ENCODE measurements around the gene LPIN1.
A peak's percentile ranks its signal among the peaks of the same experiment; 100 is the strongest.
"Not testable (repeated sequence)": the region's sequence is repeated elsewhere in the genome, so short reads cannot be mapped to it uniquely, and the experiment has no call there.

The LPIN1 gene

DNA sequence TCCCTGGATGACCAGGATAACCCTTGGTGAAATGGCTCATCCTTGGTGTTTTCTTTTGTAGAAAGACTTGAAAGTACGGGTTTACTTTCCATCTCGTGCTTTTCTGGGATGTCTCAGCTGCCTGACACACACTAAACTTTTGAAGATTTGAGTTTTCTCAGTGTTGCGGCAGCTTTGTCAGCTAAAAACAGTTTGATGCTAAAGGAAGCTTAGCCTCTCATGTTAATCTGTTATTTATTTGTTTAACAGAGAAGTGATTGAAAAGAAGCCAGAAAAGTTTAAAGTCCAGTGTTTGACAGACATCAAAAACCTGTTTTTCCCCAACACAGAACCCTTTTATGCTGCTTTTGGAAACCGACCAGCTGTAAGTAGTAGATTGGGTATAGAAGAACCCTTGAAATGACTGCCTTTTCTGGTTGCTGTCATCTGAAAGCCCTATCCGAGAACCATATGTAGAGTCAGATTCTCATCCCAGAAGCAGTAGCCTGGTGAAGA, 72.8 kb downstream of the LPIN1 start:
- no peak for FAIRE-seq
- TF ChIP-seq POLR2A (IDR thresholded peaks at IDR 0.05; ENCODE audit: low read depth, low read length): no peak
- no peak for DNase-seq (ENCODE audit: insufficient read length, low spot score)

DNA sequence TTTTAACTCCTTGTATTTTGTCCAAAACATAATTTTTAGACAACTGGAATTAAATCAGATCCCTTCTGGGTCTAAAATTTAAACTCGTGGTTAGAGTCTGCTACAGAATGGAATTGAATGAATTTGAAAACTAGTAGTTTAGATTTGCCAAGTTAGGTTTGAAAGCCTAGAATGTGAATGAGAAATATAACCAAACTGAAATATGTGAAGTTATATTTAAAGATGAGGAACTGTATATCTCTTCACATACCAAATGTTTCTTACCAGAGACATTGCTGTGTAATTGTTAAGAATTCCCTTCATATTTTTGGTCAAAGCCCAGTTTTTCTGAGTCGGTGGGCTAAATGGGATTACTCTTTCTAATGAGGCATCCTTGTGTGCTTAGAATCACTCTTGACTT, 74.2 kb downstream of the LPIN1 start:
- DNase-seq (ENCODE audit: insufficient read length, low spot score) (no peak), FAIRE-seq (no peak)
- TF ChIP-seq POLR2A (IDR thresholded peaks at IDR 0.05; ENCODE audit: low read depth, low read length): no peak

DNA sequence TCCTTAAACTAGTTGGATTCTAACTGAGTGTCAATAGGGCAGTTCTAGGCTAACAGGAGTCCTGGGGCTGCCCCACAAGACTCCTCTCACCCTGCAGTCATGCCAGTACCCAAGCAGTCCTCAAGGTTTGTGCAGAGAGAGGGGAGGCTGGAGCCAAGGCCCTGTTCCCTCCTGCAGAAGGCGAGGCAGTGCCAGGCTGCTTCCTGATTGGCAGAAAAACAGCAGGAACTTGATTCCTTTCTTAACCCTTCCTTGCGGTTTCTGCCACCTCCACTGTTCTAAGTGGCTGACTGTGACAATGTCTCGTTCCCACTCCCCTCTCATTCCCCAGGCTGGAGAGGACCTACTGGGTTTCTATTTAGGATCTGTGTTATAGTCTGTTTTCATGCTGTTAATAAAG, 75.3 kb downstream of the LPIN1 start:
- no peak for TF ChIP-seq POLR2A (IDR thresholded peaks at IDR 0.05; ENCODE audit: low read depth, low read length)
- FAIRE-seq: no peak
- DNase-seq (ENCODE audit: insufficient read length, low spot score): no peak

GRCh38 chr2:11822359-11822745, 75.9 kb downstream of the LPIN1 start:
- FAIRE-seq; DNase-seq (ENCODE audit: insufficient read length, low spot score): not testable (repeated sequence)

DNA sequence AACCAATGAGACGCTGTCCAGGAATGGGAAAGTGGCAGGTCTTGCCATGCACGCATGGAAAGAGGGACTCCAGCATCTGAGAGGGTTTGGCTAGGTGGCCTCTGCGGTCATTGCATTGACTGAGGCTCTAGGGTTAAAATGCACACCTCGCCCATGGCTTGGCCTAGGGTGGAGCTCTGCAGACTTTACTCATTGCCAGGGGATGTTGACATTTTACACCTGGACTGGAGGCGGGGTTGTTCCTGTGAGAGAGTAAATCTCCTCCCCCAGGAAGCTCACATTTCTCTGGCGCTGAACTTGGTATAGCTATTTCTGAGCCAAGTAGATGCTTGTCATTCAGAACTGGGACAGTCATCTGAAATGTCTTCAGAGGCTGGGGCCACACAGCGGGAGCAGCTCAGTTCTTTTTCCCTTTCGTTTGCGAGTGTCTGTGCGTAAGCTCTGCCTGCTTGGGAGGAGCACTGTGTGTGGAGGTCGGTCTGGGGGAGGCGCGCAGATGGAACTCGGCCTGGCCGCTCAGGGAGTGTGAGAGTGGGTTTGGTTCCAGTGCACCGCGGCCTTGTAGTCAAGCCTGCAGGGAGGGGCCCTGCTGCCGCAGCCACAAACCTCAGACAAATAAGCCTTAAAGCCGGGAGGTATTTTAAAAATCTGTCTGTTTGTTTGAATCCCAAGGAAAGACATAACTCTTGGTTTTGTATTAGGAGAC, 76.5 kb downstream of the LPIN1 start:
- no peak for TF ChIP-seq POLR2A (IDR thresholded peaks at IDR 0.05; ENCODE audit: low read depth, low read length)
- FAIRE-seq (no peak), DNase-seq (ENCODE audit: insufficient read length, low spot score) (no peak)

GRCh38 chr2:11824901-11825828, 78.7 kb downstream of the LPIN1 start:
- DNase-seq (ENCODE audit: insufficient read length, low spot score) (no peak), FAIRE-seq (no peak)
- no peak for TF ChIP-seq POLR2A (IDR thresholded peaks at IDR 0.05; ENCODE audit: low read depth, low read length)

DNA sequence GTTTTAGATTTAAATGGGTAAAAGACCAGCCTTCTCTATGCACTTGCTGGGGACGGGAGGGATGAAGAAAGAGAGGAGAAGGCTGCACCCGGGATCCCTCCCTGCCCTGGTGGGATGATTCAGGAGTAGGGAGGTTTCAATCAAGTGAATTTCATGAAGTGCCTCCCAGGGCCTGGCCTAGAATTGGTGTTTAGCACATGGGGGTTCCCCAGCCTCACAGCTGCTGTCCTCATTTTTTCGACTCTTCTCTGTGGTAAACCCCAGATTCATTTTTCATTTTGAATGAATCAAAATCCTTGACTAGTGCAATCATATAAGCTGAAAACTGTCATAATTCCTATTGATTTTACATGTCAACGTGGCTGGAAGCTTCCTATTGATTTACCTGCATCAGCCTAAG, 81.1 kb downstream of the LPIN1 start:
- no peak for TF ChIP-seq POLR2A (IDR thresholded peaks at IDR 0.05; ENCODE audit: low read depth, low read length)
- FAIRE-seq (no peak), DNase-seq (ENCODE audit: insufficient read length, low spot score) (no peak)

DNA sequence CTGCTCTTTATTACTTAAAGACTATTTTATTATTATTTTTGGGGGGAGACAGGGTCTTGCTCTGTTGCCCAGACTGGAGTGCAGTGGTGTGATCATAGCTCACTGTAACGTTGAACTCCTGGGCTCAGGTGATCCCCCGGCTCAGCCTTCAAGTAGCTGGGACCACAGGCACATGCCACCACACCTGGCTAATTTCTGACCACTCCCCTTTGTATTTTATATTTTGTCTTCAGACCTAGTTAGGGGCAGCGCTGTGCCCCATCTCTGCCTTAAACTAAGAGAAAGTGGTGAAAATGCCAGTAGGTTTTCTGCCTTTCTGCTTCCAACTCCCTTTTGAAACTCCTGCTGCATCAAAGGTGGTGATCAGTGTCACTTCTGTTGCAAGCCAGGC, 82.5 kb downstream of the LPIN1 start:
- DNase-seq (ENCODE audit: insufficient read length, low spot score) (no peak), FAIRE-seq (no peak)
- no peak for TF ChIP-seq POLR2A (IDR thresholded peaks at IDR 0.05; ENCODE audit: low read depth, low read length)

- DNase-seq (ENCODE audit: insufficient read length, low spot score): peak; percentile 51
- FAIRE-seq: no peak
- TF ChIP-seq POLR2A (IDR thresholded peaks at IDR 0.05; ENCODE audit: low read depth, low read length): no peak
Observed at GRCh38 chr2:11829324-11829946, 83.0 kb downstream of the LPIN1 start.

DNA sequence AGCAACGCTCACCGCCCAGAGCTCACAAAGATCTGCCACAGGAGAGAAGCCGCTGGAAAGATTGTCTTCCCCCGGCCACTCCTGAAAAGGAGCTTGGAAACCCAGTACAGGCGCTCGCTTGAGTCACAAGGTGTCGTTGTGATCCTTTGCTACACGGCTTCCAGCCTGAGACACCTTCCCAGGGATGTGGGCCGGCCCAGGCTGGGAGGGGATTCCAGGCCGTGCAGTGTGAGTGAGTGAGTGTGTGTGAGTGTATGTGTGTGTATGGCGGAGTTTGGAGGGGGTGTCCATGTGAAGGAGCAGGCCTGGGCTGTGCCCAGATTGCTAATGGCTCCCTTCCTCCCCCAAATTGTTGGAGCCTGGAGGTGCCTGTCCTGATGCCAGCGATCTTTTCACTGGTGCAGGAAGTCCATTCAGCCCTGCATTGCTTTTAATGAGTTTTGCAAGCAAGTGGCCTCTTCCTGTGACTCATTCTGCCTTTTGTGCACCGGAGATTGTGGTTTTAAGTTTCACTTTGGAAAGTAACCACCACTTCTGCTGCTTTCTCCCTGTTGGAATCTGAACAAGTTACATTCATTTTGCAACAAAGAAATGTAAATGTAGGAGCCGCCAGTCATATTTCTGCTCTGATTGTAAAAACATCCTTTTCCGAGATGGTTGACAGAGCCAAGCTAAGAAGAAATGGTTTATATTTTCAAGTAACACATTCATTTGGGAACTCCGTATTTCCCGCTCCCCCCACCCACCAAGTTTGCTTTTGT, 83.7 kb downstream of the LPIN1 start:
- DNase-seq (ENCODE audit: insufficient read length, low spot score) (peak; percentile 82), FAIRE-seq (peak; percentile 80)
- TF ChIP-seq POLR2A (IDR thresholded peaks at IDR 0.05; ENCODE audit: low read depth, low read length): no peak

DNA sequence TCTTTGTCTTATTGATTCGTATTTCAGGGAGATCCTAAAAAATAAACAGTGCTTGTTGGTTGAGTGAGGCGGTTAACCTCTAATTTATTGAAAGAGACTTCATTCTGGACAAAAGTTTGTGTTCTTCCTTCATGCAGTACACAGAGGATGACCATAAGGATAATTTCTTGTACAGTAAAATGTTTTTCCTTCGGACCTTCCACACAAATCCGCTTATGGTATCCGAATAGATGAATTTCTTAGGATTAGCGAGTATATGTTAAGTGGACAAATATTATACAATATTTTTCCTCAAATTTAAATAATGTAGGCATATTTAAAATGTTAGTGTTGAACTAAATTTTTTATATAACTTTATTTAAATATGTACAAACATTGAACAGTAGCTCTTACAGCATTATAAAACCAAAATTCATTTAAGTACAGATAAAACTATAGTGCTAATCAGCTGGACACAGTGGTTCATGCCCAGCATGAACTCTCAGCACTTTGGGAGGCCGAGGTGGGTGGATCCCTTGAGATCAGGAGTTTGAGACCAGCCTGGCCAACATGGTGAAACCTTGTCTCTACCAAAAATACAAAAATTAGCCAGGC, 84.4 kb downstream of the LPIN1 start:
- no peak for FAIRE-seq
- TF ChIP-seq POLR2A (IDR thresholded peaks at IDR 0.05; ENCODE audit: low read depth, low read length): no peak
- DNase-seq (ENCODE audit: insufficient read length, low spot score): no peak

DNA sequence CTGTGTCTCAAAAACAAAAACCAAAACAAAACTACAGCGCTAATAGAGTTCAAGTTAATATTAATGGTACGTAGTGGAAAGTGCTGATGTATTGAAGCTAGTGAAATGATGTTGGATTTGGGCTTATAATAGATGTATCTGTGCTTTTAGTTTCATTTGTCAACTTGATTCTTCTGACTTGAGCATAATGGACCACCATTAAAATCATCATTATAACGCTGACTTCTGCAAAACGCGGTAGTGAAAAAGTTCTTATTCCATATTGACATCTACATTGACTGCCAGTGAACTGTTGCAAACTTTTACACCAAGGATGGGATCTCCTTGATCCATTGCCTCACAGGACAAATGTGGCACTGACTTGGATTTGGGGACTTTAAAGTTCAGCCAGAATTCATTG, 85.0 kb downstream of the LPIN1 start:
- no peak for DNase-seq (ENCODE audit: insufficient read length, low spot score)
- no peak for FAIRE-seq
- TF ChIP-seq POLR2A (IDR thresholded peaks at IDR 0.05; ENCODE audit: low read depth, low read length): no peak

- no peak for DNase-seq (ENCODE audit: insufficient read length, low spot score)
- no peak for FAIRE-seq
- TF ChIP-seq POLR2A (IDR thresholded peaks at IDR 0.05; ENCODE audit: low read depth, low read length): no peak
Observed at GRCh38 chr2:11832531-11832930, 86.1 kb downstream of the LPIN1 start.

Measured in H54 (cell line).